HG03558 (cell line): ENCODE results near the gene CTBP1.

Source experiments
- ATAC-seq: cut with Tn5 transposase; IDR thresholded peaks from one replicate; pipeline ENCODE4 v1.9.1; 2021; ENCODE audit warnings: moderate number of reproducible peaks; ENCODE audit not compliant: unreplicated experiment; ENCODE audit errors: extremely low read depth

The CTBP1 gene

GRCh38 chr4:1251773-1252066 lies 2.8 kb upstream of the CTBP1 start:
- no peak for ATAC-seq

- ATAC-seq = no peak
Measured at GRCh38 chr4:1250921-1251772, 2.2 kb upstream of the CTBP1 start.

GRCh38 chr4:1250527-1250812 lies 1.5 kb upstream of the CTBP1 start:
- no peak for ATAC-seq

- peak; percentile 1 for ATAC-seq
Measured at GRCh38 chr4:1249731-1250526, 999 bp upstream of the CTBP1 start.

GRCh38 chr4:1249148-1249730 lies 309 bp upstream of the CTBP1 start:
- ATAC-seq = peak; percentile 39

GRCh38 chr4:1247864-1248244 lies 1.1 kb downstream of the CTBP1 start:
- no peak for ATAC-seq

- no peak for ATAC-seq
Measured at GRCh38 chr4:1246901-1247863, 1.7 kb downstream of the CTBP1 start.

- no peak for ATAC-seq
Measured at GRCh38 chr4:1246111-1246881, 2.6 kb downstream of the CTBP1 start.

GRCh38 chr4:1245481-1246051 lies 3.4 kb downstream of the CTBP1 start:
- ATAC-seq = no peak

- ATAC-seq = no peak
Measured at GRCh38 chr4:1244978-1245471, 3.9 kb downstream of the CTBP1 start.

- ATAC-seq = no peak
Measured at GRCh38 chr4:1244081-1244977, 4.6 kb downstream of the CTBP1 start.

- ATAC-seq = no peak
Measured at GRCh38 chr4:1243451-1244080, 5.4 kb downstream of the CTBP1 start.

GRCh38 chr4:1242506-1243450 lies 6.2 kb downstream of the CTBP1 start:
- ATAC-seq = no peak

- no peak for ATAC-seq
Measured at GRCh38 chr4:1241936-1242505, 6.9 kb downstream of the CTBP1 start.

GRCh38 chr4:1241466-1241935 lies 7.4 kb downstream of the CTBP1 start:
- no peak for ATAC-seq
